Measurements from ENCODE around the gene ARHGEF4. TPM values are rescaled to one million over a fixed set of nuclear protein-coding genes. Genes with fewer than 3 reads are reported as not detected.
A peak's percentile ranks its signal among the peaks of the same experiment; 100 is the strongest.

Gene ARHGEF4
- total RNA-seq, 1 experiment from 2014 or later, result 12.6 TPM

DNA sequence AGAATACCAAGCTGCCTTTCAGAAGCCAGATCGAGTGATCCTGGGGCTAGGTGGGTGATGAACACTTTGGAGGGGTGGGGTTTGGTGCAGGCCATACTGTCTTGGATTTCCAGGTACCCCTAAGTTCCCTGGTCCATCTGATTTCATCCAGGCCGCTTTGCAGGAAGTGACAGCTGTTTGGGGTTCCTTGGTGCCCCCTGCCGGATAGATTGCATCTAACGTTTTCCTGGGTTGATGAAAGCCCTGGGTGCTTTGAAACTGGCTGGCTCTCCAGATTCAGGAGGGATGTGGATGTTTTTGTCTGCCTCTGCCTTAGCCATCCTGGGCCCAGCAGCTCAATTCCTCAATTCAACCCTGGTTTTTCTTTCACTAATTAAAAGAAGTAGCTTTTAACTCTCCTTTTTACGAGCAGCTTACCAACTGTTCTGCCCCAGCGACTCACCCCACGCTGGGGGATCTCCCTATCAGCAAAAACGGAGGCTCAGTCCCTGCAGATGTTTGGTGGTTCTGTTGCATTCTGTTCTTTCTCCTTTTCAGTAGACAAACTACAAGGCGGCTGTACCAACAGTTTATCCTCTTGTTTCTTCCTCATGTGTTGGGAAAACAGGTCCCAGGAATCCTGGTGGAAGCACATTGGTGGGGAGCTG, 37.1 kb downstream of the ARHGEF4 start:
- no peak overlapping the region for H3K4me2 ChIP-seq (ENCODE audit: insufficient read depth, insufficient read length, low read length)
- H2AFZ ChIP-seq (ENCODE audit: low read length), result no peak overlapping the region
- no peak overlapping the region for H2BK12ac ChIP-seq (ENCODE audit: insufficient read length, low read depth, low read length)
- no peaks in the 10 kb centered on the region for H4K20me1 ChIP-seq (ENCODE audit: control insufficient read depth, insufficient read depth, insufficient read length)
- H3K4ac ChIP-seq (ENCODE audit: low read depth, low read length), result no peak overlapping the region
- H3K14ac ChIP-seq (ENCODE audit: insufficient read depth, low read length), result no peak overlapping the region
- no peaks in the 10 kb centered on the region for H3K79me1 ChIP-seq (ENCODE audit: insufficient read depth, low read depth, low read length, poor library complexity, severe bottlenecking)
- Mint-ChIP-seq H3K9me3 (peaks cover 6 to 7% of the 10 kb centered on the region in 2 experiments; a peak in 4 of 5 replicates), H3K36me3 (ENCODE audit: insufficient read depth in 1 of 3, low read depth in 3 of 3) (peaks cover 0 to 13% (median 6%) of the 10 kb centered on the region in 3 experiments; a peak in 5 of 7 replicates), H3K4me1 (peaks cover 20 to 33% of the 10 kb centered on the region in 2 experiments), H3K27me3 (ENCODE audit: low read depth) (no peaks in the 10 kb centered on the region), H3K27ac (peak overlapping the region in 1 of 3 experiments; percentile 44; a peak in 1 of 7 replicates), H3K4me3 (no peak overlapping the region)
- no peak overlapping the region for H2BK20ac ChIP-seq (ENCODE audit: low read depth, low read length, poor library complexity, severe bottlenecking)
- no CpG with 5 or more reads among the region's 9 CpGs for WGBS (ENCODE audit: extremely low coverage, insufficient read length, low lambda C conversion rate)
- H2AK5ac ChIP-seq (ENCODE audit: insufficient read length, low read length), result no peak overlapping the region
- no peak overlapping the region for H3K27ac ChIP-seq (ENCODE audit: insufficient read length, low read depth, low read length)
- no peak overlapping the region for H4K8ac ChIP-seq (replicated peaks; ENCODE audit: insufficient read length, low read depth, low read length)
- H2BK15ac ChIP-seq (ENCODE audit: low read depth, low read length), result no peak overlapping the region
- no peaks in the 10 kb centered on the region for H3K9me3 ChIP-seq (ENCODE audit: control insufficient read depth, low read depth, low read length)
- H3K56ac ChIP-seq (ENCODE audit: insufficient read length, low read depth, low read length), result no peak overlapping the region
- H3K18ac ChIP-seq (ENCODE audit: insufficient read length, low read depth, low read length), result no peak overlapping the region
- H3K4me1 ChIP-seq (ENCODE audit: insufficient read depth, low read length), result no peaks in the 10 kb centered on the region
- no peak overlapping the region for H3T11ph ChIP-seq (ENCODE audit: low read length)
- no peak overlapping the region for H3K23ac ChIP-seq (ENCODE audit: insufficient read length, low read depth, low read length)
- no peaks in the 10 kb centered on the region for H3K27me3 ChIP-seq (ENCODE audit: insufficient read depth, low read length)
- no peak overlapping the region for H2BK120ac ChIP-seq (ENCODE audit: low read depth, low read length, poor library complexity, severe bottlenecking)
- no peak overlapping the region for H4K91ac ChIP-seq (ENCODE audit: insufficient read length, low read depth, low read length)
- peak; percentile 71 for DNase-seq
- no peak overlapping the region for H3K9ac ChIP-seq (ENCODE audit: extremely low read depth, insufficient read length, low read length)
- H2BK5ac ChIP-seq (ENCODE audit: insufficient read length, low read length), result no peak overlapping the region
- no peaks in the 10 kb centered on the region; the same call in 1 of the 2 replicates for H3K79me2 ChIP-seq (ENCODE audit: insufficient read depth, low read length)
- TF ChIP-seq, protein P1, sequence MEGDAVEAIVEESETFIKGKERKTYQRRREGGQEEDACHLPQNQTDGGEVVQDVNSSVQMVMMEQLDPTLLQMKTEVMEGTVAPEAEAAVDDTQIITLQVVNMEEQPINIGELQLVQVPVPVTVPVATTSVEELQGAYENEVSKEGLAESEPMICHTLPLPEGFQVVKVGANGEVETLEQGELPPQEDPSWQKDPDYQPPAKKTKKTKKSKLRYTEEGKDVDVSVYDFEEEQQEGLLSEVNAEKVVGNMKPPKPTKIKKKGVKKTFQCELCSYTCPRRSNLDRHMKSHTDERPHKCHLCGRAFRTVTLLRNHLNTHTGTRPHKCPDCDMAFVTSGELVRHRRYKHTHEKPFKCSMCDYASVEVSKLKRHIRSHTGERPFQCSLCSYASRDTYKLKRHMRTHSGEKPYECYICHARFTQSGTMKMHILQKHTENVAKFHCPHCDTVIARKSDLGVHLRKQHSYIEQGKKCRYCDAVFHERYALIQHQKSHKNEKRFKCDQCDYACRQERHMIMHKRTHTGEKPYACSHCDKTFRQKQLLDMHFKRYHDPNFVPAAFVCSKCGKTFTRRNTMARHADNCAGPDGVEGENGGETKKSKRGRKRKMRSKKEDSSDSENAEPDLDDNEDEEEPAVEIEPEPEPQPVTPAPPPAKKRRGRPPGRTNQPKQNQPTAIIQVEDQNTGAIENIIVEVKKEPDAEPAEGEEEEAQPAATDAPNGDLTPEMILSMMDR (conservative IDR thresholded peaks at IDR 0.05), result peak; percentile 76
- H3K23me2 ChIP-seq (ENCODE audit: insufficient read length, low read depth, low read length, poor library complexity, severe bottlenecking), result no peaks in the 10 kb centered on the region
- H4K5ac ChIP-seq (ENCODE audit: insufficient read length, low read depth, low read length), result no peak overlapping the region
